Measurements from ENCODE around the gene DYNC1H1.

DNA sequence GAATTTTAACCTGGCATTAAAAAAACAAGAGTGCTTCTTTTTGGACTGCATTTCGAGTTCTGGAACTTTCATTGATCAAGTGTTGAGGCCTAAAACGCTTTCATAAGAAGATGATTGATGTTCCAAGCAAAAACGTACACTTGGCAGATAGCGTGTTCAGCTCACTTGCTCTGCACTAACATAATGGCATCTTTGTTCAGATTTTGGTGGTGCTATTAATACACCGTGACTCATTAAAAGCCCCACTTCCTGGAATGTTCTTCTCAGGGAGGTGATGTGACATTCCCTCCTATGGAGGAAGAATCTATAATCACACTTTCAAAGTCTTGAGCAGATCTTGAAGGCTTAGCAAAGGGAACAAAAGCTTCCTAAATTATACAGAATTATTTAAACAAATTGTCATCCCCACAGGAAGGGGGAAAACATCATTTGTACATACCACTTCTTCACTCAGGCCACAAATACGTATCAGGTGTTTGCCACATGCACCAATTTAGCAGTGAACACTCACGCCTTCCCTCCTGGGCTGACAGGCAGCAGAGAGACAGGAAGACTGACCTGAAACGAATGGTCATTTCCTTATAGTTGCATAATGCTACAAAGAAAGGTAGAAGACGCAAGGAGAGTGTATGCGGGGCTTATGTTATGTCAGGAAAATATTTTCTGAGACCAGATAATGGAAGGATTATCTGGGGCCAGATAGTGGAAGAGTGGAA lies 107.1 kb downstream of the DYNC1H1 start:
- TF ChIP-seq POLR2A (IDR thresholded peaks at IDR 0.05): no peak
- TF ChIP-seq, protein P1, sequence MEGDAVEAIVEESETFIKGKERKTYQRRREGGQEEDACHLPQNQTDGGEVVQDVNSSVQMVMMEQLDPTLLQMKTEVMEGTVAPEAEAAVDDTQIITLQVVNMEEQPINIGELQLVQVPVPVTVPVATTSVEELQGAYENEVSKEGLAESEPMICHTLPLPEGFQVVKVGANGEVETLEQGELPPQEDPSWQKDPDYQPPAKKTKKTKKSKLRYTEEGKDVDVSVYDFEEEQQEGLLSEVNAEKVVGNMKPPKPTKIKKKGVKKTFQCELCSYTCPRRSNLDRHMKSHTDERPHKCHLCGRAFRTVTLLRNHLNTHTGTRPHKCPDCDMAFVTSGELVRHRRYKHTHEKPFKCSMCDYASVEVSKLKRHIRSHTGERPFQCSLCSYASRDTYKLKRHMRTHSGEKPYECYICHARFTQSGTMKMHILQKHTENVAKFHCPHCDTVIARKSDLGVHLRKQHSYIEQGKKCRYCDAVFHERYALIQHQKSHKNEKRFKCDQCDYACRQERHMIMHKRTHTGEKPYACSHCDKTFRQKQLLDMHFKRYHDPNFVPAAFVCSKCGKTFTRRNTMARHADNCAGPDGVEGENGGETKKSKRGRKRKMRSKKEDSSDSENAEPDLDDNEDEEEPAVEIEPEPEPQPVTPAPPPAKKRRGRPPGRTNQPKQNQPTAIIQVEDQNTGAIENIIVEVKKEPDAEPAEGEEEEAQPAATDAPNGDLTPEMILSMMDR (IDR thresholded peaks at IDR 0.05): no peak
